IgD-negative memory B cell (primary cell): ENCODE data around the gene CST11. TPM values are rescaled to one million over a fixed set of nuclear protein-coding genes. Genes with fewer than 3 reads are reported as not detected.

Experiments
- H3K27ac Mint-ChIP-seq, 3 donors: one replicate each; pipeline ENCODE4 v1.8.0; 2020 to 2022; ENCODE audit warnings: mild to moderate bottlenecking in 3 of 3, mixed read lengths in 3 of 3, moderate library complexity in 1 of 3
- H3K27me3 Mint-ChIP-seq: one replicate; pipeline ENCODE4 v1.8.0; 2021; ENCODE audit warnings: mixed read lengths
- H3K36me3 Mint-ChIP-seq: one replicate; pipeline ENCODE4 v1.8.0; 2020; ENCODE audit warnings: mild to moderate bottlenecking, mixed read lengths
- H3K4me1 Mint-ChIP-seq, 3 donors: one replicate each; pipeline ENCODE4 v1.8.0; 2020 to 2022; ENCODE audit warnings: mixed read lengths in 3 of 3, mild to moderate bottlenecking in 1 of 3
- H3K4me3 Mint-ChIP-seq, 4 donors: one replicate each; pipeline ENCODE4 v1.8.0; 2020 to 2022; ENCODE audit warnings: mild to moderate bottlenecking in 4 of 4, mixed read lengths in 4 of 4, moderate library complexity in 3 of 4
- H3K9me3 Mint-ChIP-seq, 3 donors: one replicate each; pipeline ENCODE4 v1.8.0; 2020 to 2021; ENCODE audit warnings: mixed read lengths in 3 of 3, mild to moderate bottlenecking in 1 of 3
- polyA plus RNA-seq: library from polyadenylated mRNA; unstranded; fragments of 300-500 nt; fragmentation: Illumina TruSeq; gene quantifications from one replicate; pipeline ENCODE4 v1.2.3, GENCODE V29; 2021

CST11 gene
- polyA plus RNA-seq, 1 donor from 2014 or later, result not detected

DNA sequence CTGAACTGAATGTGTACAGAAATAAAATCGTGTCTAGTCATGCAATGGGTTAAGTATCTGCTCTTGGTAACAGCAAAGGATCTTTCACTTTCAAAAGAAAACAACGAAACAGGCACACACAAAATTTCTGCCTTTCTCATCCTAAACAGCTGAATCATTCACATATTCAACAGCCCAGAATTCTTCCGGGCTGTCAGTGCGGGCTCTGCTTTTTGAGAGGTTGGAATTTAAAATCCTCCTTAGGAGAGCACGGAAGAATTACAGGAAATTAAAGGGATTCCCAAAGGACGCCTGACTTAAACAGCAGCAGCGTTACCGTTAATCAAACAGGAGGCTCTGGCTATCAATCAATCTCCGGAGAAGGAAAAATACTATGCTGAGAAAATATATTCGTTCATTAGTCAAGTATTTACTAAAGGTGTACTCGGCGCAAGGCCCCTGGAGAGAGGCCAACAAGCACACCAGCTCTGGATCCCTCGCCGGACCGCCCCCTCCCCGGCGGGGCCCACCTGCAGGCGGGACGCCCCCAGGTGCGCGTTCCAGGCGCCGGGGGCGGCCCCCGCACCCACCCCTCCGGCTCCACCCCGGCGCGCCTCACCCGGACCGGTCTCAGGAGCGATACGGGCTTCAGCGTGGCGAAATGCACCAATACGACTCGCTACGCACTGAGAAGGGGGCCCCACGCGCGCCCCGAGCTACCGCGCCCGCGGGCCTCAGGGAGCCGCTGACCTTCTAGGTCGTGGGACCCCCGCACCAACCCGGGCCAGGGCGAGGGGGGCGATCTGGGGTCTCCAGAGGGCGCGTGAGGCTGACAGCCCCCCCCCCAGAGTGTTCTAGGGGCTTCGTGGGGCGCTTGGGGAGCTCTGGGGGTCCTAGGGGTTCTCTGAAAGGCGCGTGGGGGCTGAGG is 32.4 kb downstream of the CST11 start:
- no peaks in the 10 kb centered on the region for H3K9me3 Mint-ChIP-seq
- peak overlapping the region; percentile 52 to 89 (median 84) for H3K27ac Mint-ChIP-seq
- H3K27me3 Mint-ChIP-seq, result peaks cover 8% of the 10 kb centered on the region
- H3K36me3 Mint-ChIP-seq, result no peaks in the 10 kb centered on the region
- peaks cover 12 to 33% (median 24%) of the 10 kb centered on the region in 3 donors for H3K4me1 Mint-ChIP-seq
- peak overlapping the region; percentile 90 to 95 (median 95) for H3K4me3 Mint-ChIP-seq

DNA sequence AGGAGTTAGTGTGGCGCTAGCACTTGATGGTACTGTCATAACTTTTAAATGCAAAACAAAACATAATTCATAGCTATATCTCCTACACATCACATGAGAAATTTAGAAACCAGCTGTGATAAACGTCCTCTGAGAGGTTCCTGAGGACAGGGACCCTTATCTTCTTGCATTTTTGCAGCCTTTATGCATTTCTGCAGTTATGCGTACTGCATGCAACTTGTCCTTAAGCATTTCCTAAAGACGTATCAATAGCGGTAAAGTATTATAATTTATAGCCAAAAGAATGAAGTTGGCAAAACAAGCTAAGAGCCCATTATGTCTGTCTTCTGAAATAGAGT is 33.0 kb downstream of the CST11 start:
- H3K4me1 Mint-ChIP-seq, result peaks cover 12 to 33% (median 24%) of the 10 kb centered on the region in 3 donors
- H3K4me3 Mint-ChIP-seq, result peak overlapping the region; percentile 90 to 95 (median 95)
- peak overlapping the region in 2 of 3 donors; percentile 52 to 89 for H3K27ac Mint-ChIP-seq

DNA sequence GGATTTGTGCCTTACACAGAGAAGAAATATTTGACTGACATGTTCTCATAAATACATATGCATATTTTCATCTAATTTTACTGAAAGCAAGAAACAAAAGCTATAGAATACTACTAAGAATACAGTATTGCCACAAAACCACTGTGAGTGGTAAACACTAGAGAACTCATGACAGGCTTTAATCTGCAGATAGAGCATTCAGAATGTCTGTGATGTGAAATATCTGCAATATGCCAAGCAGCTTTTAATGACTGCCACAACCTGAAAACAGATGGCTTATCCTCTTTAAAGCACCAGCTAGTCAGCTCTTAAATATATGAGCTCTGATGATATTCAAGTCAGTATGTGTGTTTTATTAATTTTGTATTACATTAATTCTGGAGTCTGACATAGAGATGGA is 34.8 kb downstream of the CST11 start:
- H3K4me3 Mint-ChIP-seq, result peak overlapping the region in 1 of 4 donors; percentile 62
- peaks cover 14 to 37% (median 24%) of the 10 kb centered on the region in 3 donors for H3K4me1 Mint-ChIP-seq
- H3K27me3 Mint-ChIP-seq, result no peaks in the 10 kb centered on the region
- H3K36me3 Mint-ChIP-seq, result no peaks in the 10 kb centered on the region
- peak overlapping the region in 1 of 3 donors; percentile 66 for H3K27ac Mint-ChIP-seq
- H3K9me3 Mint-ChIP-seq, result no peaks in the 10 kb centered on the region

More for the DNA sequence above, 33.0 kb downstream of the CST11 start:
- no peaks in the 10 kb centered on the region for H3K36me3 Mint-ChIP-seq
- H3K9me3 Mint-ChIP-seq, result no peaks in the 10 kb centered on the region
- H3K27me3 Mint-ChIP-seq, result peaks cover 3% of the 10 kb centered on the region

DNA sequence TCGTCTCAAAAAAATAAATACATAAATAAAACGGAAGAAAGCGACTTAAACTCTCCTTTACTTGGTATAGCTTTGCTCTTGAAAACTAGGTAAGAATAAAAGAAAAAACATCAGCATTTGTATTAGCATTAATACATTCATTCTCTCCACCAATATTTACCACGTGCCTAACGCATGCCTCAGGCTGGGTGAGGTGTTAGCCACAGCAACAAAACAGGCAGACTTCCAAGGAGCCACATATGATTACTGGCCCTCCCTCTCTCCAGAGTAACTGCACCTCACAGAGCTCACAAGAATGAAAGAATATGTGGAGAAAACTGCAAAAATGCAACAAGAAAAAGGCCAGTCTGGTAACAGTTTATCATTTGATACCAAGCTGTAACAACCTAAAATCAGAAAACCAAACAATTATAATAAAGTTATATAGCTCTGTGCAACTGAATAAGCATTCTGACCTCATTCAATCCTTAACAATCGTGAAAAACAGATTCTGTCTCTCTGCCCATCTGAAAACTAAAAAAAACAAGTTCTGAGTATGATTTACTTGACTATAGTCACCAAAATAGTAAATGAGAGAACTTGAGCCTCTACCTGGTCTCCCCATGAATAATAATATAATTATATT is 36.6 kb downstream of the CST11 start:
- H3K27ac Mint-ChIP-seq, result no peak overlapping the region

DNA sequence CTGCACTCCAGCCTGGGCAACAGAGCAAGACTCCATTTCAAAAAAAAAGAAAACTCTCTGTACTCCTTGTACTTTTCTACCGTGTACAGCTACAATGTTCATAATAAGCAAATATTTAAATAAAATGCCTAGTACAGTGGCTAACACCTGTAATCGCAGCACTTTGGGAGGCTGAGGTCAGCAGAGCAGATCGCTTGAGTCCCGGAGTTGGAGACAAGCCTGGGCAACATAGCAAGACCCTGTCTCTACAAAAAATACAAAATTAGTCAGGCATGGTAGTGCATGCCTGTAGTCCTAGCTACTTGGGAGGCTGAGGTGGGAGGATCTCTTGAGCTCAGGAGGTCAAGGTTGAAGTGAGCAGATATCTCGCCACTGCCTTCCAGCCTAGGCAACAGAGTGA is 37.1 kb downstream of the CST11 start:
- Mint-ChIP-seq H3K4me3 (no peak overlapping the region), H3K9me3 (no peaks in the 10 kb centered on the region), H3K27me3 (no peaks in the 10 kb centered on the region), H3K36me3 (no peaks in the 10 kb centered on the region), H3K27ac (no peak overlapping the region), H3K4me1 (peaks cover 14 to 43% (median 22%) of the 10 kb centered on the region in 3 donors)

More for the DNA sequence above, 36.6 kb downstream of the CST11 start:
- Mint-ChIP-seq H3K27me3 (no peaks in the 10 kb centered on the region), H3K9me3 (no peaks in the 10 kb centered on the region), H3K4me1 (peaks cover 14 to 42% (median 22%) of the 10 kb centered on the region in 3 donors), H3K4me3 (peak overlapping the region in 1 of 4 donors; percentile 52), H3K36me3 (no peaks in the 10 kb centered on the region)

DNA sequence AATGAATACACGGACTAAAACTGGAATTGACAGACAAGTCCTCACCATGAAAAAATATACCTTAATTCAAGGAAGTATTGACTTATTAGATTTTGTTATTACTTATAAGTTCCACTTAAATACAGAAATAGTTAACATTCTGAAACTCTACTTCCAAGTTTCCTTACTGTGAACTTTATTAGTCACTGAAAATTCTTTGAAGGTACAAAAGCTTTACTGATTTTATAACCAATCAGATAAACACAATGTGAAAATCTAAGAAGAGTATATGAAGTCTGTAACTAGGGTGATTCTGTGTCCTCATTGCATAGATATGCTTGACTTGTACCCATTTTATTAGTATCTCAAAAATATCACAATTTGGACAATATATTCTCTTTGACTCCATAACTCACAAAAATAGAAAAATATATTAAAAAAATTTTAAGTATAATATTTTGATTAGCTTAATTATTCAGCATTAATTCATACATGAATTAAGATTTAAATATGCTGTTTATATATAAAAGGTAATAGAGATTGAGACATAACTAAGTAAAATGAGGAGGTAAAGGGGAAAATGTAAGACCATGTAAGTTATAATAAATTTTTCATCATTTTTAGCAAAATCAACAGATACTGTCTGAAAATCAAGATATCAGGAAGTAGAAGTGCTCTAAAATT is 38.0 kb downstream of the CST11 start:
- no peaks in the 10 kb centered on the region for H3K36me3 Mint-ChIP-seq
- no peaks in the 10 kb centered on the region for H3K9me3 Mint-ChIP-seq
- H3K4me1 Mint-ChIP-seq, result peaks cover 9 to 38% (median 20%) of the 10 kb centered on the region in 3 donors
- no peaks in the 10 kb centered on the region for H3K27me3 Mint-ChIP-seq
- H3K4me3 Mint-ChIP-seq, result no peak overlapping the region
- H3K27ac Mint-ChIP-seq, result no peak overlapping the region

DNA sequence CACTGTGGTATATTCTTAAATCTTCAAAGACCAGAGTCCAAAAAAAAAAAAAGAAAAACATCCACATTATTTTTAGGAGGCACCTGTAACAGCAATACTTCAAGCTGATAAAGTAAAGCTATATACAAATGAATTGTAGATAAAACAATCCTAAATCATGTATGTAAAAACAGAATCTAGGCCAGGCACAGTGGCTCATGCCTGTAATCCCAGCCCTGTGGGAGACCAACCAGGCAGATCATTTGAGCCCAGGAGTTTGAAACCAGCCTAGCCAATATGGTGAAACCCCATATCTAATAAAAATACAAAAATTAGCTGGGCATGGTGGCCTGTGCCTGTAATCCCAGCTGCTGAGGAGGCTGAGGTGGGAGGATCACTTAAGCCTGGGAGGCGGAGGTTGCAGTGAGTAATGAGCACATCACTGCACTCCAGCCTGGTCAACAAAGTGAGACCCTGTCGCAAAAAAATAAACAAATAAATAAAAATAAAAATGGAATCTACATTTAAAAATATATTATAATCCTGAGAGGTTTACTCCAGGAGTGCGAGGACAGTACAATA is 38.7 kb downstream of the CST11 start:
- Mint-ChIP-seq H3K4me1 (peaks cover 3 to 31% (median 13%) of the 10 kb centered on the region in 3 donors), H3K27me3 (no peaks in the 10 kb centered on the region), H3K9me3 (no peaks in the 10 kb centered on the region), H3K36me3 (no peaks in the 10 kb centered on the region), H3K27ac (no peak overlapping the region), H3K4me3 (no peak overlapping the region)

DNA sequence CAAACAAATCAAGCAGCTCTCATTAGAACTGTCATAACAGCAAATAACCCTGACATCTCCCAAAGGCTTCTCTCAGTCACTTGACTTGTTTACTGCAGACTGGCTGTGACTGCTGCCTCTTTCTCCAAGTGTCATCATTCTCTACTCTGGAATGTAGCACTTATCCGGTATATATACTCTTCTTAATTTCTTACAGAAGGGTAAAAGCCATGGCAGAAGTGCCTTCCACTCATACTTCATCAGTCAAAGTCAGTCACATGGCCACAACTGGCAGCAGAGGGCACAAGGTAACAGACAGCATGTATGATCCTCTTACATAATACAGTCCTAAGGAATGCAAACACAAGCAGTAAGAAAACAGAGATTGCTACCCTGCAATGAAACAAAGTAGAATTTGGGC is 40.6 kb downstream of the CST11 start:
- no peaks in the 10 kb centered on the region for H3K27me3 Mint-ChIP-seq
- no peak overlapping the region for H3K4me3 Mint-ChIP-seq
- H3K9me3 Mint-ChIP-seq, result no peaks in the 10 kb centered on the region
- H3K36me3 Mint-ChIP-seq, result no peaks in the 10 kb centered on the region
- H3K4me1 Mint-ChIP-seq, result peaks cover 14 to 28% (median 21%) of the 10 kb centered on the region in 3 donors
- no peak overlapping the region for H3K27ac Mint-ChIP-seq

DNA sequence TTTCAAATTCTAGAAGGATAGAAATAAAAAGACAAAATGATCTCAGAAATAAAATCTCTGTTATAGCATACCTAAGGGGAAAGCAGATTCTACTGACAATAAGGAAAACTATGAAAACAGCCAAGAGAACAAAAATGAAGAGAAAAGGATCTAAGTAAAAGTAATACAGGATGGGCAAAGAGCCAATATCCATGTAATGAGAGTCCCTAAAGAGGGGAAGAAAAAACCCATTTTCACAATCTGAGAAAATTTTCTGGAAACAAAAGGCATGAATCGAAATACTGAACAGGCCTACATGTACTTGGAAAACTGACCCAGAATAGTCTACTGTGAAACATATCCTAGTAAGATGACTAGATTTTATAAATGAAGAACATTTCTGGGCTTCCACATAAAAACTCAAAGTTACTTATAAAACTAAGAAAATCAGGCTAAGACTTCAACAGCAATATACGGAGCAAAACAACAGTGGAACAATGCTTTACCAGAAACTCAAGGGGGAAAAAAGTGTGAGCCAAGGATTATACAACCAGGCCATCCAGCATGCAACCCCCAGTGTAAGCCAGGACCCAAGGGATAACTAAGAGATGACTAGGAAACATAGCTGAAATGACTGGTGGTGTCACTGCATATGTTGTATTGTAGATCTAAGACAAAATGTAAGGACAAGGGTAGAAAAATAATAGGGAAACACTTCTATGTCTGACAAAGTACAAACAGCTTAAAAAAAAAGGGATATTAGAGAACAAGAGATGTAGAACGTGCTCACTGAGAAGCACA is 41.6 kb downstream of the CST11 start:
- Mint-ChIP-seq H3K36me3 (no peaks in the 10 kb centered on the region), H3K27me3 (no peaks in the 10 kb centered on the region), H3K27ac (no peak overlapping the region), H3K9me3 (no peaks in the 10 kb centered on the region), H3K4me1 (peaks cover 13 to 27% (median 21%) of the 10 kb centered on the region in 3 donors), H3K4me3 (no peak overlapping the region)

DNA sequence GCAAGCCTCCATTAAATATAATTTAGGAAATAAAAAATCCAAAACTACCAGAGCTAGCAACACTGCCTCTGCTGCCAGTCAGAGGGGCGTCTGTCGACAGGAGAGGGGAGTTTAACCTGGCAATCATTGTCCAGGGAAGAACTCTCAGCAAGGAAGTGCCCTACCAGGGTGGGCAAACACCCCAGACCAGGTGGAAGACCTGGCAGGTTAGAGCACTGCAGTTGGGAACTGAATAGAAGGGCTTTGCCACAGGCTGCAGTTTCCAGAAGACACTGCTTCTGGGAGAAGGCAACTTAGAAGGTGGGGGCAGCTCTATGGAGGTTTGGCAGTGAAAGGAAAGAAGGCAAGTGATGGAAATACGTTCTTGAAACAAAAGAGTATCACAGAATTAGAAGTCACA is 42.9 kb downstream of the CST11 start:
- Mint-ChIP-seq H3K36me3 (no peaks in the 10 kb centered on the region), H3K27ac (peak overlapping the region in 1 of 3 donors; percentile 13), H3K9me3 (no peaks in the 10 kb centered on the region), H3K4me1 (peaks cover 13 to 21% (median 18%) of the 10 kb centered on the region in 3 donors), H3K27me3 (no peaks in the 10 kb centered on the region), H3K4me3 (no peak overlapping the region)

DNA sequence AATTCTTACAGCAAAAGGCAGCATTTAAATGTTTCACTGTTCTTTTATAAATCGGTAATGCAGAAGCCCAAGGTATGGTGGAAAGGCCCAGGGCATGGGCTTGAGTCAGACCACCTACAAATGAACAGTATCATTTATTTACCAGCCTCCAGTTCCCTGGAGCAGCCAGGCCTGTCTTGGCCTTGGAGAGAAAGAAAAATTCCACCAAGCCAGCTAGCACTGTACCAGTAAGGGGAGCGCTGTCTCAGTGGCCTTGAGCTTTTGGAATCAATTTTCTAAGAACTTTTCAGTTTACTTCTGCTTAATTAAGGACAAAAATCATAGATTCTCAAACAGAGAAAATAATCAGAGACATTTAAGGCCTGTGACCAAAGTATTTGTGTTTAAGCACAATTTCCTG is 43.7 kb downstream of the CST11 start:
- Mint-ChIP-seq H3K9me3 (no peaks in the 10 kb centered on the region), H3K27me3 (no peaks in the 10 kb centered on the region), H3K4me1 (peaks cover 14 to 25% (median 18%) of the 10 kb centered on the region in 3 donors), H3K36me3 (no peaks in the 10 kb centered on the region), H3K27ac (peak overlapping the region in 1 of 3 donors; percentile 90), H3K4me3 (no peak overlapping the region)

DNA sequence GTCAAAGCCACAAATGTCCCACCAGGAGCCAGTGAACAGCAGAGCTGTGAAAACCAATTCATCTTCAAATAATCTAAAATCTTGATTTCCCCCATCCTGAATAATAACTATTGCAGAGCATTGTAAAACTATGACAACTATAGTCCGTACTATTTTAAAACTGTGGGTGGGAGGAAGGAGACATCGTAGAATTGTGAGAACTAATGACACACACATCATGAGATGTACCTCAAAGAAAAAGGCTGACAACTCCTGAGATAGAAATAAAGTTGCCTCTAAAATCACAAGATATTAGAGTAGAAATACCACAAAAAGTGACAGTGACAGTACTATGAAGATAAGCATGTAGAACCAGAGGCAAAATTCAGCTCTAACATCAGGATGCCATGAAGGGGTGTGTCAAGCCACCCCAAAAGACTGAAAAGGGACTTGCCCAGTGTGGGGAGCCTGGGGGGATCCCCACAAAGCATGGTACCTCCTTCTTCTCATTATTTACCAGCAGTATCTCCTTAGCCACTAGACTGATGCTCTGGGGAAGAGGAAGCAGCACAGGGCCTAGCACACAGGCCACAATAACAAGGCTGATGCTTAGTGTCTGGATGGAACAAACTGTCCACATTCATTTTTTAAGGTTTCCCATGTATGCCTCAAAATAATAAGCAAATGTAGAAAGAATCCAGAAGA is 44.8 kb downstream of the CST11 start:
- peak overlapping the region; percentile 33 to 90 (median 81) for H3K27ac Mint-ChIP-seq
- H3K9me3 Mint-ChIP-seq, result no peaks in the 10 kb centered on the region
- H3K4me1 Mint-ChIP-seq, result peaks cover 12 to 21% (median 18%) of the 10 kb centered on the region in 3 donors
- no peaks in the 10 kb centered on the region for H3K36me3 Mint-ChIP-seq
- H3K27me3 Mint-ChIP-seq, result no peaks in the 10 kb centered on the region
- H3K4me3 Mint-ChIP-seq, result peak overlapping the region in 1 of 4 donors; percentile 57

DNA sequence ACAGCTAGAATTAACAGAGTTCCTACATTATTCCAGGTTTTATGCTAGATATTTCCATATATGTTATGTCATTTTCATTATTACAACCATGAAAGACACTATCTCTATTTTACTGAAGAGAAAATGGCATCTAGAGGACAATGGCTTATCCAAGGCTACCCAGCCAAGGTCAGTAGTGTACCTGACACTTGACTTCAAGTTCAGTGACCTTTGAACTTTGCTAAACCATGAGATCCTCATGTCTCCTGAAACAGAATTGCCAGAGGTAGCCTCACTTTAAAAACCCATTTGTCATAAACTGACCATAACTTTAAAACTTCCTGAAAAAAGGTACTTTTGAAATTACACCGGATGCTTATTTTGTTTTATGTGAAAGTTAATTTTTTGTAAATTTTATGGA is 45.8 kb downstream of the CST11 start:
- Mint-ChIP-seq H3K4me1 (peaks cover 12 to 21% (median 18%) of the 10 kb centered on the region in 3 donors), H3K4me3 (no peak overlapping the region), H3K27ac (peak overlapping the region in 1 of 3 donors; percentile 90), H3K27me3 (no peaks in the 10 kb centered on the region), H3K9me3 (no peaks in the 10 kb centered on the region), H3K36me3 (no peaks in the 10 kb centered on the region)

DNA sequence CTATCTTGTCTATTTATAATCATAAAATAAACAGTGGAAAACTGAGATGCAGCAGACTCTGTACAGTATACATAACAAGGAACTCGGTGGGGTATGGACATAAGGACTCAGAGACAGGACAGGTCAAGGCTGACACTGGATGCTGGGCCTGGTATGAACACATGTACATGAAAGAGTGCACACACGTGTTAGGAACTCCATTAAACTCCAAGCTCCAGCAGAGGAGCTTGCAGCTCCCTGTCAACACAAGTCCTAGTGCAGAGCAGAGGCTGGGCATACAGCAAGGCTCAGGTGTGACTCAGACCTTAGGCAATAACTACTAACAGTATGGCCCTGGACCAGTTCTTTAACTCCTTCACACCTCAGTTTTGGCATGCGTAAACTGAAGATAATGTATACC is 48.5 kb downstream of the CST11 start:
- H3K36me3 Mint-ChIP-seq, result peaks cover under 1% of the 10 kb centered on the region
- no peaks in the 10 kb centered on the region for H3K9me3 Mint-ChIP-seq
- peak overlapping the region in 1 of 3 donors; percentile 13 for H3K27ac Mint-ChIP-seq
- H3K4me3 Mint-ChIP-seq, result no peak overlapping the region
- no peaks in the 10 kb centered on the region for H3K27me3 Mint-ChIP-seq
- H3K4me1 Mint-ChIP-seq, result peaks cover 14 to 17% (median 14%) of the 10 kb centered on the region in 3 donors
